ENCODE data around the gene NUDT7.

Gene NUDT7

DNA sequence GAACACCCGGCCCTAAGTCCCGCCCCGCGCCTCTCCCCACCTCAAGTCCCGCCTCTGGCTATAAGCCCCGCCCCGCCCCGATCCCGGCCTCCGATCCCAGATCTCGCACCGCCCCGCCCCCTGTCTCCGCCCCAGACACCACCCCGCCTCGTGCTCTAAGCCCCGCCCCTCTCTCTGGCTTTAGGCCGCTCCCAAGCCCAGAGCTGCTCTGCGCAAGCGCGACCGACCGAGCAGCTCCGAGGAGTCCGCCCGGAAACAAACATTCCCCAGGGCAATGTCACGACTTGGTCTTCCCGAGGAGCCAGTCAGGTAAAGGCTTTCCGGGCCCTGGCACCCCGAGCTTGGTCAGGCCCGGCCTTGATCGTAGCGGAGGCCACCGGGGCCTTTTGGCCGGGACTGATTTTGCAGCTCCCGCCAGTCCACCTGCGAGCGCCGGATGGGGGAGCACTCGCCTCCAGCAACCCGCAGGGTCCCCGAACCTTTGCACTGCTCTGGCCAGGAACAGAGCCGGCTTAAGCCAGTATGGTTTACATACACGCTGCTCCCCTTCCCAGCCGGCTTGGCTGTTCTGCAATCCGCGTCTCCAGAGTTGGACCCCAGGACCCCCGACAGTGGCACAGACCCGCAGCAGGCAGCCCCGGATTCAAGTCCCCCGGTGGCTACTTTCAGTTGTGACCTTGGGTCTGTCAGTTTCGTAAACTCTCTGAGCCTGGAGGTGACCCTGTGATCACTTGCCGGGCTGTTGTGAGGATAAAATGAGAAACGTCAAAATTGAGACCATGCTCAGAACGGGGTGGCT is at the start of gene NUDT7:
NUDT7 (plus strand) TSS at position 206 of the 799 bp plus-strand sequence; CDS start at position 275, 69 bp downstream.
- peak; percentile 97 for DNase-seq (ENCODE audit: low spot score)

DNA sequence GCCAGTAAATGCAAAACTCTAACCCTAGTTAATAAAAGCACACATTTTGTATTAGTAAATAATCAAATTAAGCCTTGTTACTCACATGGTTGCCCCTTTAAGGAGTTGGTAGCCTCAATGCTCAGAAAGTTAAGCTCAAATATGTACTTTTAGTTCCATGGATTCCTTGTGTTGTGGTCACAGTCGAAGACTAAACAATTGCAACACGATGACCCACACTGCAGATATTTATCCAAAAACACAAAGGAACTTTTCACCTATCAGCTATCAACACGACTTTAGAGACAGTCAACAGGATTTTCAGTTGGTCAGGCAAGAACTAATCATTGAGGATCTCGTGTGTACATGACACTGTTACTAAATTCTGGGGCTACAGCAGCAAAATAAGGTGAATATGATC is 47.4 kb upstream of the NUDT7 start:
- no peak for DNase-seq (ENCODE audit: low spot score)

DNA sequence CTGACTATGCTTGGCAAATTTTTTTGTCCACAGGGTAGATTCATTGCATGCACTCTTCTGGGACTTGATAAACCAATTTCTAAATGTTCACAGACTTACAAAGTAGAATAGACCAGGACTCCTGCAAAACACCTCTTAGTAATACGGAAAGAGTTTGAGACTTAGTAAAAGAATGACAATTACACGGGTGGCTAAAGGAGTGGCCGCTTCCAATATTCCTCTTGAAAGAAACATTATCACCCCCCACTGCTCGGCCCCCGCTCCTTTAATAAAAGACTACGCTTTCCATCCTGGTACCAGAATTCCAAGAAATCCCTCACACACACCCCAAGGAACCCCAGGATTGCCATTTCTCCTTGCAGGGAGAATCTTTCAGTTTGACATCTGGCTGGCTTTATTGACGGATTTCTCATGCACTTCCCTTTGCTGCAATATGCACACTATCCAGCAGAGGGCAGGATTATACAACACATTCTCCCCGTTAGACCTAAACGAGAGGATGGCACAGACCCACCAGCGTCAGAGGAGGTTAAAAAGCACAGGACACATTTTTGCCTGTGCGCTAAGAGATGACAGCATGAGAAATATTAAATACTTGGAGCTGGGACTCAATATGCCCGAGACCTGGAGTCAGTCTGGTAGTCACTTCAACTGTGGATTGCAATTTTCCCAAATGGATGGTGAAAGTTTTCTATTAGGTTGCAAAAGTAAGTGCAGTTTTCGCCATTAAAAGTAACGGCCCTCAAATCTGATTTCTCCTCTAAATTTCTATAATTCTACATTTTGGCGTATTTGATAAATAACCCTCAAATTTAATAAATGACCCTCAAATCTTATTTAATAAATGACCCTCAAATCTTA is 46.6 kb upstream of the NUDT7 start:
- peak; percentile 57 for DNase-seq (ENCODE audit: low spot score)

DNA sequence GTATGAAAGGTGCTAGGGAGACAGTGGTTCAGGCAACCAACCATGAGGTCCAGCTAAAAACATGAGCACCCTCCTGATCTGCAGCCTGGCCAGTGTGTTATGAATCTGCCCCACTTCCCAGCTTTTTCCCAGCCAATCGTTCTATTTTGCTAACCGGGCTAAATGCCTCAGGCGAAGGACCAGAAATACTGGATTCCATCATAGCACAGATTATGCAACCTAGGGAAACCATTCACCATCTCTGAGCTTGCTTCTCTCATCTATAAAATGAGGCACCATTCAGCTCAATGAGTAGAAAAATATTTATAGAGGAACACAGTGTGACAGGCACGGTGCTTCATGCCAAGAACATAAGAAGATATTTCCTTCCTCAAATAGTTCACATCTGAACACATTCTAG is 45.2 kb upstream of the NUDT7 start:
- no peak for DNase-seq (ENCODE audit: low spot score)

DNA sequence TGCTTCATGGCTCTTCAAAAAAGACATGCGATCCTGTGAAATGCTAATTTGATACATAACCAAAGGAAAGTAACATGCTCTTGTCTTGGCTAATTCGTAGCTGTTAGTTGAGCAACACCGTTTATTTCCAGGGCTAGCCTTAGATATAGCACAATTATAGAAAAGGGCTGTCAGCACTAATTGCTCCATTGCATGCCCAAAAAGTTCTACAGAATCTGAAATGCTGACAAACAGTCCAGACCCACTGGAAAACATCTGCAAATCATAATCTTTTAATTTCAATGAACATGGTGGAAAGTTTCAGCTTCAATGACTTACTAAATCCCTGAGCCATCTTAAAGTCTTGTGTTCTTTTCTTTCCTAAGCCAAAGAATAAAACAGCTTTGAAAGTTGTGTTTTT is 42.9 kb upstream of the NUDT7 start:
- no peak for DNase-seq (ENCODE audit: low spot score)

DNA sequence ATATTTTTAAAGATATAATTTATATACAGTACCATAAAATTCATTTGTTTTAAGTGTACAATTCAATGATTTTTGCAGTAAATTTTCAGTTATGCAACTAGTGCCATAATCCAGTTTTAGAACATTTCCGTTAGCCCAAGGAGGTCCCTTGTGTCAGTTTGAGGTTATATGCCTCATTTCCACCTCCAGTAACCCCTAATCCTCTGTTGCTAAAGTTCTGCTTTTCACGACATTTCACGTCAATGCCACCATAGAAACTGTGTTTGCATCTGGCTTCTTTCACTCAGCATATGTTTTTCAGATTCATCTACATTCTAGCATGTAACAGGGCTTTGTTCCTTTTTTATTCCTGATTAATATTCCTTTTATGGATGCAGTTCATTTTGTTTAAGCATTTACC is 42.4 kb upstream of the NUDT7 start:
- DNase-seq (ENCODE audit: low spot score), result no peak

DNA sequence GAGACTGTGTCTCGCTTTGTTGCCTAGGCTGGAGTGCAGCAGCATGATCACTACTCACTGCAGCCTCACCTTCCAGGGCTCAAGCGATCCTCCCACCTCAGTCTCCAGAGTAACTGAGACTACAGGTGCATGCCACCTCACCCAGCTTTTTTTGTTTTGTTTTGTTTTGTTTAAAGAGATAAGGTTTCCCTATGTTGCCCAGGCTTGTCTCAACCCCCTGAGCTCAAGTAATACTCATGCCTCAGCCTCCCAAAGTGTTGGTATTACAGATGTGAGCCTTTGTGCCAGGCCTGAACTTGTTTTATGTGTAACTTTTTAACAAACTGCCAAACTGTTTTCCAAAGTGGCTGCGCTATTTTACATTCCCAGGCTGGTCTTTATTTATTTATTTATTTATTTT is 41.8 kb upstream of the NUDT7 start:
- DNase-seq (ENCODE audit: low spot score), result no peak

DNA sequence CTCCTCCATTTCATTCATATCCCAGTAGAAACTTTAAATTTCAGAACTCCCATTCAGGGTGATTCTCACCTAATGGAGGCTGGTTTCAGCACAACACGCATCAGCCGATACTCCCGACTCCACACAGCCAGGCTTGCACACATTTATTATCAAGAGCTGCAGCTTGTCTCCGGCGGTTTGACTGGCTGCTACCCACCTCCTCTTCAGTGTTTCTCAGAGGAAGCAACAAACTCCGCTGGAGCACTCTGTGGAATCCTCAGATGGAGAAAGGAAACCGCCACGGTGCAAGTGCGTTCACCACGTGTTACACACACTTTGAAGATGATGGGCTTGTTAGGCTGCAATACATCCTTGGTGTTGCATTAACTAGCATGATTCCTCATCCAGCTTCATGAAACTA is 39.7 kb upstream of the NUDT7 start:
- DNase-seq (ENCODE audit: low spot score), result no peak

DNA sequence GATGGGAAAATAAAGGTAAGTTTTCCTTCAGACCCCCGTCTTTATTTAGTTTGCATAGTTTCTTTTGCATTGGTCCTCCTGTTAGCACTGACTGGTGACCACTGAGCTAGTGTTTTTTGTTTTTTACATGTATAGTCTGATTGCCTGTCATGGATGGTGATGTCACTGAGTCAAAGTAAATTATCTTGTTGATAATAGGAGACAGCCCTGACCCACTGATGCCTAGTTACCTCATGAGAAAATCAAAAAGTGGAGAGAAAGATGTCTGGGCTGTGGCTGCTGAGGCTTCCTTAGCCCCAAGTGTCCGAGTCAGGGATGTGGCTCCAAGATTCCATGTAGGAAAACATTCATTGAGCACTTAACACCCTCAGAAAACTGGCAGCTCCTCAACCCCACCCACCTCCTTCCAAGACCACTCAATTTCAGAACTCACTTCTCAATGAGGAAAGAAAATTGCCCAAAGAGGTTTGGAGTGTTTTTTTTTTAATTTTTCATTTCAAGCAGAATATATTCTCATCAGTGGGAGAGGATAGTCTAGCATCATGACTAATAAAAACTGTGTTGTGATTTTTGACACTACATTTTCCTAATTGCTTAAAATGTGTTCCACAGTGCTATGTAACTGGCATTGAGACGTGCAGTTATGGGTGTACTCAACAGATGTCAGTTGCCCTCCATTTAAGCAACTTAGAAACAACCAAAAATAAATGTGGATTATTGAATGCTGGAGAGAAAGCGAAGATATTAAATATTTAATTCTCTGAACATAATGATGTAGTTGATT is 38.7 kb upstream of the NUDT7 start:
- no peak for DNase-seq (ENCODE audit: low spot score)

DNA sequence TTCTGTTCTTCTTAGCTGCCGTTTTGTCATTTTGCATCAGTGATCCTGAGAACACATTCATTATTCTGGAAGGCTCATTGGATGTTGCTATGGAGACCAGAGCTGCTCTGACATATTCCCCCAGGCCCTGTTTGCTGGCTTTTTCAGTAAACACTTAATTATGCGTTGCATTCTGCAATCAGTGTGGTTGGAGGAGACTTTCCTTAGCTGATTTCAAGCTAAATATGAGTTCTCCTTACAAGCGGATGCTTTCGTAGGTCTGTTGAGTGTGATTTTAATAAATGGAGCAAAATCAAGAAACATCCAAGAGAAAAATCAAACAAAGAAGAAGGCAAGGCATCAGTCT is 38.2 kb upstream of the NUDT7 start:
- peak; percentile 5 for DNase-seq (ENCODE audit: low spot score)

DNA sequence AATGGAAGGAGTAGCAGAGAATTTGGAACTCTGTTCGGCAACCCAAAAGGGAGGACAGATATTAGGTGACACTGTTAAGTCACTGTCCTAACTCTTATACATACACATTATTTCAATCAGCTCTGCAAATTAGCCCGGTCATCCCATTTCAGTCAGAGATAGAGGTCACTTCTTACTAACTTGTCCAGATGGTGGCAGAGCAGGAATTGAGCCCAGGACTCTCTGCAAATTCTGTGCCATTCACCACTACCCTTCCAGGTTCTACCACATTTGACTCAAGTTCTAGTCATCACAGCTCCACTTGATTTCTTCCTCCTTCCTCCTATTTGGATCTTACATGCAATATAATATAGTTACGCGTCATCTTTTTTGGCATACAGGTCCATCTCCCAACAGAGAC is 35.9 kb upstream of the NUDT7 start:
- DNase-seq (ENCODE audit: low spot score), result no peak

DNA sequence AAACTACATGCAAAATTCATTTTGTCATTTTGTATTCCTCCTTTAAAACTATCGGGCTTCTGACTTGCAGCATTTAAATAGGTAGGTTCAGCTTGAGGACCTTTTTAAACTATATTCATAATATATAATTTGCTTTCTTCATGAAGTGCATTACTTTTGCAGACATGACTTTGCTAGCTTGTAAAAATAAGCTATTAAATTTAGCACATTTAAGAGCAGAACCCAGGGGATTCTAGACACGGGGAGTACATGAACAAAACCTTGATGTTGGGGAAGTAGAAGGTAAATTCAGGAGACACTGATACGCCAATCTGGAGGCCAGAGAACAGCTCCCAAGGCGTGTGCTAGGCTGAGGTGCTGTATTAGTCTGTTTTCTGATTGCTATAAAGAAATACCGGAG is 32.3 kb upstream of the NUDT7 start:
- no peak for DNase-seq (ENCODE audit: low spot score)

DNA sequence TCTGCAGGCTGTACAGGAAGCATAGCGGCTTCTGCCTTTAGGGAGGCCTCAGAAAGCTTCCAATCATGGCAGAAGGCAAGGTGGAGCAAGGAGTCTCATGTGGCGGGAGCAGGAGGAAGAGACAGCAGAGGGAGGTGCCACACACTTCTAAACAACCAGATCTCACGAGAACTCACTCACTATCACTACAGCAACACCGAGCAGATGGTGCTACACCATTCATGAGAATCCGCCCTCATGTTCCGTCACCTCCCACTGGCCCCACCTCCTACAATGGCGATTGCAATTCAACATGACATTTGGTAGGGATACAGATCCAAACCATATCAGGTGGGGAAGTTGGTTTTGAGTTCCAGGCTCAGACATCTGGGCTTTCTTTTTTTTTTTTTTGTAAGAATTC is 31.9 kb upstream of the NUDT7 start:
- no peak for DNase-seq (ENCODE audit: low spot score)

DNA sequence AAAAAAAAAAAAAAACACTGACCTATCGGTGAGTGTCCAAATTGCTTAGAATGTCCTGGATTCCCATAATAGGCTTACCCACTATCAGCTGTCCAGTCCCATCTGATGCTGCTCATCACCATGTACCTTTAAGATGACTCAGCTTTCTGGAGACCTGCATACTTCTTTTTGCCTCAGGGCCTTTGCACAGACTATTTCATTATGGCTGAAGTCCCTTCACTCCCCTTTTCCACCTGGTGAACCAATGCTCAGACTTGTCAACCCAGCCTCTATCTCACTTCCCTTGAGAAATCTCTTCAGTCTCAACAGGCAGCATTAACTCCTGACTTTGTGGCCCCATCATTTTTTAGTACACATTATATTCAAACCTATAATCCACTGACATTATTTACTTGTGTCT is 29.7 kb upstream of the NUDT7 start:
- DNase-seq (ENCODE audit: low spot score), result no peak

DNA sequence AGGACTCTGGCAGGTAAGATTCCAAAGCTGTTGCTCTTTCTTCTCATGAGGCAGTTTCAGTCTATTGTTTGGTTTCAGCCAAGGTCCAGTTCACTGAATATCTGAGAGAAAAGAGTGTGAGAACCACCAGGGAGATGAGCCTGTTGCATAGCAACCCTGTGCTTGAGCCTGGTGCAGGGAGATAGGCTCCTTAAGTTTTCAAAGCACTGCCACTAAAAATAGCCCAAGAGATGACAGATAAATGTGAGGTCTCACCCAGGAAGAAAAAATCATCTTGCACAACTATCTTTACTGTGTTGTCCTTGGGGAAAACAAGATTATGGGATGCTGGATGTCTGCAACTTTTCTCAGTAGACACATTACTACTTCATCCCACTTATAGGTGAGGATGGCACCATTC is 26.2 kb upstream of the NUDT7 start:
- DNase-seq (ENCODE audit: low spot score), result no peak

DNA sequence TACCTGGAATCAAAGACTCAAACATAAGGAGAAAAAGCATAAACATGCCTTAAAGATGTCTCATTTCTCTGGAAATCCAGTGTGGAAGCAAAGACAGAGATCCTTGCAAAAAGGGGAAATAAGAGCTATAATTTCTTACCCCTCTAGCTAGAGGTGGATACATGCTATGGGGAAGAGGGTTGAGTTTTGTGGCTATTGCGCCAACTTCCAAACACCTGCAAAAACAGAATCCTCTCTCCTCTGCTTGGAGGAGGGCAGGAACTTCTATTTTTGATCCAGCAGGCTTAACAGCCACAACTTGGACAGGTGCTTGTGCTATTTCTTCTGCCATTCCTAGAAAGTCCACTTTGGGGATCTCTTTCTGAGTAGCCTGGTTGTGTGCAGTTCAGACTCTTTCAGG is 21.5 kb upstream of the NUDT7 start:
- DNase-seq (ENCODE audit: low spot score), result no peak

DNA sequence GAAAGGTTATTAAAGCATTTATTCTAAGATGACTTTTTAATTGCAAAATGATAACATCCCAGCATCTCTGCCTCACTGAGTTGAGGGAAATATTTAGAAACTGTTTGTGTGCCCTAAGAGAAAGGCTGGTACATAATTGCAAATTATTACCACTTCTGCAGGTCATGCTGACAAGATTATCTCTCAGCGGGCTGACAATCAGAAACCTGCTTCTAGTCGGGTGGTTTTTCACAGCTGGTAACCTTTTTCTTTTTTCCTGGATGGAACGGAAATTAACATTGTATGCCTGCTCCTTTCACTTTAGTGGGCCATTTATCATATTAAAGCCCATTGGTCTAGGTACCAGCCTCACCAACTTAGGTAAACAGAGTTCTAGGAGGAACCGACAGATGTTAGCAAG is 17.0 kb upstream of the NUDT7 start:
- no peak for DNase-seq (ENCODE audit: low spot score)

DNA sequence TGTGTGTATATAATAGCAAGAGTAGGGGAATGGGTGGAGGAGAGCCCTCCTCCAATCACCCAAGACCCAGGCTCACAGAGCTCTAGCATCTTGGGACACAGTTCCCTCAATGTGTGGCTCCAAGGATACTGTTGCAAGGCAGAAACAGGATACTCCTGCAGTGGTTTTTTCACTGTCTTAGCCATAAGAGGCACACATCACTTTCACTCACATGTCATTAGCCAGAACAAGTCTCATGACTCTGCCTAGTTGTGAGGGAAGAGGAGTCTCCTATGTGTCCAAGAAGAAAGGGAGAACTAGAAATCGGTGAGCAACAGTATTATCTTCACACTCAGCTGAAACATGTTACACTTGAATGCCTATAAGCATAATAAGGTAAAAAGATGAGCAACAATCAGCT is 11.1 kb upstream of the NUDT7 start:
- no peak for DNase-seq (ENCODE audit: low spot score)

DNA sequence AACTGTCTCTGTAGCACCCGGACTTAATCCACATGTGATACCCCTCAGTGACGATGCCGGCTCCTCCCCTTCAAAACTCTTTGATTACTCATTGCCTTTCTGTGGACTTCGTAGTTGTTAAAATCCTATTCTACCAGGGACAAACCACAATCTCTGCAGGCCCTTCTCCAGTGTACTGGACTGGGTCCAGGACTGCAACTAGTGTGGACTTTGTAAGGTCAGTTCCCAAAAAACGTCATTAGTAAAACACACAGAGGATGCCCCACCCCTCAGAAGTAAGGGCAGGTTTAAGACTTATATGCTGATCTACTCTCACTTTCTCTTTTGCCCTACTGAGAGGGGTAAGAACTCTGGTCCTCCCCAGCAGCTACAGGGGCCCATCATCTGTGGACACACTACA is 10.5 kb upstream of the NUDT7 start:
- no peak for DNase-seq (ENCODE audit: low spot score)

DNA sequence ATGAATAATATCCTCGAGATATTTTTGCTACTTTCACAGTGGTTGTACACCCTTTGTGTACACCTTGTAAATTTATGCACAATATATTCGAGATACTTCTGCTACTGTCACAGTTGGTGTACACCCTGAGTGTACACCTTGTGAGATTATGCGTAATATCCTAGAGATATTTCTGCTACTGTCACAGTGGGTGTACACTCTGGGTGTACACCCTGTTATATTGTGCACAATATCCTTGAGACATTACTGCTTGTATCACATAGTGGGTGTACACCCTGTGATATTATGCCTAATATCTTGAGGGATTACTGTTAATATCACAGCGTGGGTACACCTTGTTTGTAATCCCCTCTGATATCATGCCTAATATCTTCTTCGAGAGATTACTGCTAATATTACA is 7.2 kb upstream of the NUDT7 start:
- DNase-seq (ENCODE audit: low spot score), result no peak

DNA sequence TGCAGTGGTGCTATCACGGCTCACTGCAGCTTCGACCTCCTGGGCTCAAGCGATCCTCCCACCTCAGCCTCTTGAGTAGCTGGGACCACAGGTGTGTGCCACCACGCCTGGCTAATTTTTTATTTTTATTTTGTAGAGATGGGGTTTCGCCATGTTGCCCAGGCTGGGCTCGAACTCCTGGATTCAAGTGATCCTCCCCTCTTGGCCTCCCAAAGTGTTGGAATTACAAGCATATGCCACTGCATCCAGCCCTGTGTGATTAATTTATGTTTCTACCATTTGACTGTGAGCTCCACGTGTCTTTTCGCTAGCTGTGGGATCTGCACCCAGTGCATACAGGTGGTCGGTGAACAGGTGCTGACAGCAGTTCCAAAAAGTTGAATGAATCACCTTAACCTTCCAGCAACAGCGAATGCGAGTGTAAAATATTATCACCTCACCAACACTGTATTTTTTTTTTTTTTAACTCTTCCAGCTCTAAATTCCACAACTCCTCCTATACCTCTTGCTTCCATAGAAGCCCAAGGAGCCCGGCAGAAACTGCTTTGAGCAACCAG is 484 bp upstream of the NUDT7 start:
- no peak for DNase-seq (ENCODE audit: low spot score)

DNA sequence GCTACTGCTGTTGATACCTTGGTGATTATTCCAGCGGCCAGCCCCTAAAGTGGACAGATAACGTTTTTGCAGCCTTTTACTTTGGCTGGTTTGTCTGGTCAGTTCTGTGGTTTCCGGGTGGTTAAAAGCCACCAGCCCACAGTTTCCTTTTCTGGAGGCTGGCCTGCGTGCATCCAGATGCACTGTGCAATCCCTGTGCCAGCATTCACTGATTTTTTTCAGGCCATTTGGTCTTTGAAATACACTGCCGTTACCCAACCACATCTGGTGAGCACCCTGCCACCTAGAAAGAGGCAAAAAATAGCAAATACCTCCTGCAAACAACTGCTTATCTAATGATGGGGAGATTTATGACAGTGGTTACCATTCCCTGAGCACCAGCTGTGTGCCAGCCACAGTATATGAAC is 797 bp downstream of the NUDT7 start:
- peak; percentile 33 for DNase-seq (ENCODE audit: low spot score)

All from globus pallidus (tissue), 1 donor.